WTC11 (cell line): ENCODE results near the gene RCN1. TPM values are rescaled to one million over a fixed set of nuclear protein-coding genes. Genes with fewer than 3 reads are reported as not detected.

Source experiments
- ATAC-seq: fragments of 200-7000 bp; cut with Tn5 transposase; 2 replicates; pipeline ENCODE4 v1.10.0; 2021; ENCODE audit warnings: mild to moderate bottlenecking, moderate library complexity
- CTCF ChIA-PET: fragments of 300-600 bp; sonication (Branson Sonifier 250); formaldehyde crosslinking; loops from one replicate; lab custom pipeline; 2021; ENCODE audit warnings: antibody characterized with exemption; lab: Charles Lee
- POLR2A ChIA-PET: fragments of 350-600 bp; sonication (Branson Sonifier 250); formaldehyde crosslinking; loops from one replicate; lab custom pipeline; 2021; ENCODE audit warnings: antibody characterized with exemption; lab: Charles Lee
- DNase-seq: peaks from one replicate; pipeline ENCODE4 v3.0.0; 2021; ENCODE audit warnings: low spot score
- H3K27ac Mint-ChIP-seq: 2 replicates; pipeline ENCODE4 v1.8.0; 2021; ENCODE audit warnings: mixed read lengths
- H3K27me3 Mint-ChIP-seq: 2 replicates; pipeline ENCODE4 v1.8.0; 2021; ENCODE audit warnings: low read depth, mild to moderate bottlenecking, moderate library complexity, mixed read lengths
- H3K36me3 Mint-ChIP-seq: 2 replicates; pipeline ENCODE4 v1.8.0; 2021; ENCODE audit warnings: mixed read lengths
- H3K4me1 Mint-ChIP-seq: 2 replicates; pipeline ENCODE4 v1.8.0; 2022; ENCODE audit warnings: mixed read lengths
- H3K4me3 Mint-ChIP-seq: 2 replicates; pipeline ENCODE4 v1.8.0; 2021; ENCODE audit warnings: mild to moderate bottlenecking, moderate library complexity, mixed read lengths
- H3K9me3 Mint-ChIP-seq: 2 replicates; pipeline ENCODE4 v1.8.0; 2021; ENCODE audit warnings: mixed read lengths
- E2F5 ChIP-seq: sonication (generic); formaldehyde crosslinking; IDR thresholded peaks from 2 replicates; pipeline ENCODE4 v1.8.1; 2022; ENCODE audit warnings: mild to moderate bottlenecking, moderate library complexity, missing genetic modification reagents
- ETV6 ChIP-seq: sonication (generic); formaldehyde crosslinking; IDR thresholded peaks from 2 replicates; pipeline ENCODE4 v1.8.1; 2022; ENCODE audit warnings: mild to moderate bottlenecking, missing genetic modification reagents
- FOXJ3 ChIP-seq: sonication (generic); formaldehyde crosslinking; IDR thresholded peaks from 2 replicates; pipeline ENCODE4 v1.9.0; 2021; ENCODE audit warnings: missing genetic modification reagents, mild to moderate bottlenecking, borderline replicate concordance
- FOXK1 ChIP-seq: sonication (generic); formaldehyde crosslinking; IDR thresholded peaks from 2 replicates; pipeline ENCODE4 v1.8.0; 2022; ENCODE audit warnings: mild to moderate bottlenecking, moderate library complexity, missing genetic modification reagents
- JUN ChIP-seq: sonication (generic); formaldehyde crosslinking; IDR thresholded peaks from 2 replicates; pipeline ENCODE4 v1.8.0; 2023; ENCODE audit warnings: mild to moderate bottlenecking, missing genetic modification reagents
- MLX ChIP-seq: sonication (generic); formaldehyde crosslinking; IDR thresholded peaks from 2 replicates; pipeline ENCODE4 v1.8.1; 2023; ENCODE audit warnings: mild to moderate bottlenecking, missing genetic modification reagents, moderate library complexity
- NFATC4 ChIP-seq: fragments of 250-450 bp; sonication (Bioruptor Pico); IDR thresholded peaks from 2 replicates; pipeline ENCODE4 v1.9.0; 2021; ENCODE audit warnings: mild to moderate bottlenecking
- PRRX2 ChIP-seq: fragments of 250-450 bp; sonication (Bioruptor Pico); IDR thresholded peaks from 2 replicates; pipeline ENCODE4 v1.8.0; 2021; ENCODE audit warnings: mild to moderate bottlenecking
- SMAD3 ChIP-seq: sonication (generic); formaldehyde crosslinking; IDR thresholded peaks from 2 replicates; pipeline ENCODE4 v1.8.0; 2022; ENCODE audit warnings: missing genetic modification reagents, mild to moderate bottlenecking, borderline replicate concordance
- TP53 ChIP-seq: sonication (generic); formaldehyde crosslinking; IDR thresholded peaks from 2 replicates; pipeline ENCODE4 v1.8.1; 2023; ENCODE audit warnings: mild to moderate bottlenecking, missing genetic modification reagents
- ZNF121 ChIP-seq: sonication (generic); formaldehyde crosslinking; IDR thresholded peaks from 2 replicates; pipeline ENCODE4 v1.8.0; 2023; ENCODE audit warnings: missing genetic modification reagents
- ZNF232 ChIP-seq: sonication (generic); formaldehyde crosslinking; IDR thresholded peaks from 2 replicates; pipeline ENCODE4 v1.8.0; 2022; ENCODE audit warnings: mild to moderate bottlenecking, missing genetic modification reagents
- ZNF396 ChIP-seq: fragments of 250-450 bp; sonication (Bioruptor Pico); IDR thresholded peaks from 2 replicates; pipeline ENCODE4 v1.8.0; 2021; ENCODE audit warnings: mild to moderate bottlenecking, moderate library complexity, borderline replicate concordance
- ZNF416 ChIP-seq: fragments of 250-450 bp; sonication (Bioruptor Pico); IDR thresholded peaks from 2 replicates; pipeline ENCODE4 v1.9.0; 2021; ENCODE audit warnings: mild to moderate bottlenecking, inconsistent platforms
- ZNF425 ChIP-seq: fragments of 250-450 bp; sonication (Bioruptor Pico); conservative IDR thresholded peaks from 2 replicates; pipeline ENCODE4 v1.9.0; 2021; ENCODE audit warnings: mild to moderate bottlenecking
- total RNA-seq: library from RNA; stranded (reverse); gene quantifications from 3 replicates; pipeline ENCODE4 v1.2.3, GENCODE V29; 2021
- TF ChIP-seq, protein P1 (sequence below): sonication (generic); formaldehyde crosslinking; IDR thresholded peaks from 2 replicates; pipeline ENCODE4 v1.8.1; 2023; ENCODE audit warnings: mild to moderate bottlenecking, missing genetic modification reagents, borderline replicate concordance
- TF ChIP-seq, protein P2 (sequence below): sonication (generic); formaldehyde crosslinking; IDR thresholded peaks from 2 replicates; pipeline ENCODE4 v1.8.0; 2022; ENCODE audit warnings: mild to moderate bottlenecking, missing genetic modification reagents

The RCN1 gene
- total RNA-seq, 1 experiment from 2014 or later = 96.2 TPM

- H3K9me3 Mint-ChIP-seq = peaks cover 10% of the 10 kb centered on the region
- POLR2A ChIA-PET = interaction anchor here (0.9 kb wide), 1 partner anchor 8 kb away, joined by 4 read pairs; the partner anchor contains the start of gene RCN1
- peak overlapping the region; percentile 29 for H3K27ac Mint-ChIP-seq
- TF ChIP-seq ZNF425 (no peak), ETV6 (CRISPR knock-in tag) (peak; percentile 72; the same call in 1 of the 2 replicates)
- CTCF ChIA-PET = interaction anchor here (0.5 to 2.2 kb wide), 12 partner anchors 9 to 1168 kb away, joined by 3 to 10 read pairs (median 3); no protein-coding TSS in a partner anchor
- no peaks in the 10 kb centered on the region for H3K36me3 Mint-ChIP-seq
- H3K4me3 Mint-ChIP-seq = no peak overlapping the region
- ATAC-seq (peak; percentile 66), DNase-seq (no peak)
- peaks cover 27% of the 10 kb centered on the region for H3K4me1 Mint-ChIP-seq
- no peaks in the 10 kb centered on the region; the same call in 1 of the 2 replicates for H3K27me3 Mint-ChIP-seq
These were observed 8.4 kb upstream of the RCN1 start for GRCh38 chr11:32082346-32082986.

DNA sequence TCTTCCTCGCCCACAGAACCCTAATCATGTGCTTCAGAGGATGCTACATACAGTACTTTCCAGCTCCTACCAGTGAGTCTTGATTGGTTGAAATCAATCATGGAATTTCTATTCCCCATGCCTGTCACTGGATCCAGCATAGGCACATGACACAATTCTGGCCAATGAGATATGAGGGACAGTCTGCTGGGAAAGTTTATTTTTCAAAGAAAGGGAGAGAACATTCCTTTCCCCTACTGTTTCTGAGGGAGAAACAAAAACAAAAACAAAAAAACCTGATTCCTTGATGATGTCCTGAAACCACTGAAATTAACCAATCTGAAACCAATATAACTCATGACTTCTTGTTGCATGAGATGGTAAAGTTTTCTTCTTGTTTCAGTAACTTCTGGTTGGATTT is 3.3 kb upstream of the RCN1 start:
- Mint-ChIP-seq H3K4me3 (no peak overlapping the region), H3K27me3 (peaks cover 16% of the 10 kb centered on the region), H3K36me3 (no peaks in the 10 kb centered on the region), H3K4me1 (peaks cover 38% of the 10 kb centered on the region), H3K27ac (no peak overlapping the region), H3K9me3 (peaks cover 7% of the 10 kb centered on the region)
- ChIA-PET POLR2A (no interaction called here), CTCF (no interaction called here)
- no peak for DNase-seq
- no peak for ATAC-seq
- TF ChIP-seq PRRX2 (CRISPR knock-in tag) (no peak), ZNF232 (CRISPR knock-in tag) (no peak), ZNF396 (CRISPR knock-in tag) (no peak), MLX (CRISPR knock-in tag) (no peak), JUN (CRISPR knock-in tag) (no peak), NFATC4 (no peak), SMAD3 (CRISPR knock-in tag) (no peak), E2F5 (CRISPR knock-in tag) (no peak), ZNF121 (CRISPR knock-in tag) (no peak), ZNF425 (no peak), FOXJ3 (CRISPR knock-in tag) (no peak)

- CTCF ChIA-PET = no interaction called here
- no peak for DNase-seq
- H3K4me1 Mint-ChIP-seq = peaks cover 38% of the 10 kb centered on the region
- no peak overlapping the region for H3K27ac Mint-ChIP-seq
- H3K4me3 Mint-ChIP-seq = no peak overlapping the region
- POLR2A ChIA-PET = no interaction called here
- H3K27me3 Mint-ChIP-seq = peaks cover 16% of the 10 kb centered on the region
- ATAC-seq = no peak
- H3K36me3 Mint-ChIP-seq = peaks cover 5% of the 10 kb centered on the region
- H3K9me3 Mint-ChIP-seq = peaks cover 7% of the 10 kb centered on the region
- TF ChIP-seq ZNF416 = no peak
- TF ChIP-seq FOXK1 (CRISPR knock-in tag) = no peak
- TF ChIP-seq, protein P1, sequence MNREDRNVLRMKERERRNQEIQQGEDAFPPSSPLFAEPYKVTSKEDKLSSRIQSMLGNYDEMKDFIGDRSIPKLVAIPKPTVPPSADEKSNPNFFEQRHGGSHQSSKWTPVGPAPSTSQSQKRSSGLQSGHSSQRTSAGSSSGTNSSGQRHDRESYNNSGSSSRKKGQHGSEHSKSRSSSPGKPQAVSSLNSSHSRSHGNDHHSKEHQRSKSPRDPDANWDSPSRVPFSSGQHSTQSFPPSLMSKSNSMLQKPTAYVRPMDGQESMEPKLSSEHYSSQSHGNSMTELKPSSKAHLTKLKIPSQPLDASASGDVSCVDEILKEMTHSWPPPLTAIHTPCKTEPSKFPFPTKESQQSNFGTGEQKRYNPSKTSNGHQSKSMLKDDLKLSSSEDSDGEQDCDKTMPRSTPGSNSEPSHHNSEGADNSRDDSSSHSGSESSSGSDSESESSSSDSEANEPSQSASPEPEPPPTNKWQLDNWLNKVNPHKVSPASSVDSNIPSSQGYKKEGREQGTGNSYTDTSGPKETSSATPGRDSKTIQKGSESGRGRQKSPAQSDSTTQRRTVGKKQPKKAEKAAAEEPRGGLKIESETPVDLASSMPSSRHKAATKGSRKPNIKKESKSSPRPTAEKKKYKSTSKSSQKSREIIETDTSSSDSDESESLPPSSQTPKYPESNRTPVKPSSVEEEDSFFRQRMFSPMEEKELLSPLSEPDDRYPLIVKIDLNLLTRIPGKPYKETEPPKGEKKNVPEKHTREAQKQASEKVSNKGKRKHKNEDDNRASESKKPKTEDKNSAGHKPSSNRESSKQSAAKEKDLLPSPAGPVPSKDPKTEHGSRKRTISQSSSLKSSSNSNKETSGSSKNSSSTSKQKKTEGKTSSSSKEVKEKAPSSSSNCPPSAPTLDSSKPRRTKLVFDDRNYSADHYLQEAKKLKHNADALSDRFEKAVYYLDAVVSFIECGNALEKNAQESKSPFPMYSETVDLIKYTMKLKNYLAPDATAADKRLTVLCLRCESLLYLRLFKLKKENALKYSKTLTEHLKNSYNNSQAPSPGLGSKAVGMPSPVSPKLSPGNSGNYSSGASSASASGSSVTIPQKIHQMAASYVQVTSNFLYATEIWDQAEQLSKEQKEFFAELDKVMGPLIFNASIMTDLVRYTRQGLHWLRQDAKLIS (CRISPR knock-in tag) = no peak
- TF ChIP-seq, protein P2, sequence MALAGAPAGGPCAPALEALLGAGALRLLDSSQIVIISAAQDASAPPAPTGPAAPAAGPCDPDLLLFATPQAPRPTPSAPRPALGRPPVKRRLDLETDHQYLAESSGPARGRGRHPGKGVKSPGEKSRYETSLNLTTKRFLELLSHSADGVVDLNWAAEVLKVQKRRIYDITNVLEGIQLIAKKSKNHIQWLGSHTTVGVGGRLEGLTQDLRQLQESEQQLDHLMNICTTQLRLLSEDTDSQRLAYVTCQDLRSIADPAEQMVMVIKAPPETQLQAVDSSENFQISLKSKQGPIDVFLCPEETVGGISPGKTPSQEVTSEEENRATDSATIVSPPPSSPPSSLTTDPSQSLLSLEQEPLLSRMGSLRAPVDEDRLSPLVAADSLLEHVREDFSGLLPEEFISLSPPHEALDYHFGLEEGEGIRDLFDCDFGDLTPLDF (CRISPR knock-in tag) = no peak
- no peak for TF ChIP-seq TP53
These were observed 2.5 kb upstream of the RCN1 start for GRCh38 chr11:32088117-32088941.
